Activated B cell treated with CpG ODN at 0.5 μM for 24 hours (primary cell): ENCODE data around the gene PHKG2. TPM values are rescaled to one million over a fixed set of nuclear protein-coding genes. Genes with fewer than 3 reads are reported as not detected.

Source experiments
- ATAC-seq: fragments of 200-7000 bp; cut with Tn5 transposase; one replicate; pipeline ENCODE4 v1.10.0; 2021; ENCODE audit warnings: low read depth, mild to moderate bottlenecking, moderate library complexity
- CTCF ChIA-PET: fragments of 350-600 bp; sonication (Branson Sonifier 250); formaldehyde crosslinking; loops from one replicate; lab custom pipeline; 2021; ENCODE audit warnings: antibody characterized with exemption; lab: Charles Lee
- POLR2A ChIA-PET: fragments of 350-600 bp; sonication (Branson Sonifier 250); formaldehyde crosslinking; loops from one replicate; lab custom pipeline; 2021; ENCODE audit warnings: antibody characterized with exemption; lab: Charles Lee
- DNase-seq: peaks from one replicate; pipeline ENCODE4 v3.0.0; 2022
- H3K27ac Mint-ChIP-seq: one replicate; pipeline ENCODE4 v1.8.0; 2020; ENCODE audit warnings: mixed read lengths
- H3K27me3 Mint-ChIP-seq: one replicate; pipeline ENCODE4 v1.8.0; 2021; ENCODE audit warnings: mixed read lengths
- H3K36me3 Mint-ChIP-seq: one replicate; pipeline ENCODE4 v1.8.0; 2021; ENCODE audit warnings: low read depth, mixed read lengths
- H3K4me1 Mint-ChIP-seq: one replicate; pipeline ENCODE4 v1.8.0; 2021; ENCODE audit warnings: mixed read lengths
- H3K4me3 Mint-ChIP-seq: one replicate; pipeline ENCODE4 v1.8.0; 2020; ENCODE audit warnings: mild to moderate bottlenecking, mixed read lengths
- H3K9me3 Mint-ChIP-seq: one replicate; pipeline ENCODE4 v1.8.0; 2020; ENCODE audit warnings: mixed read lengths
- CTCF ChIP-seq: fragments of 200-600 bp; IDR thresholded peaks from one replicate; pipeline ENCODE4 v1.8.0; 2022; ENCODE audit warnings: antibody characterized with exemption, mild to moderate bottlenecking
- intact Hi-C: fragments of 100-400 bp; cut with micrococcal nuclease; formaldehyde crosslinking; loops from one replicate; pipeline ENCODE4 v1.15.1; 2024
- total RNA-seq: library from RNA; stranded (reverse); gene quantifications from 2 replicates; pipeline ENCODE4 v1.2.3, GENCODE V29; 2022

Gene PHKG2
- total RNA-seq, 1 donor from 2014 or later, result 51.4 TPM

- intact Hi-C loops, result loop anchor here (1.0 kb wide), 3 partner anchors 18 to 205 kb away; partner anchors contain the start of genes CFAP119 and RNF40
- DNase-seq (no peak), ATAC-seq (peak; percentile 99)
- H3K9me3 Mint-ChIP-seq, result no peaks in the 10 kb centered on the region
- H3K36me3 Mint-ChIP-seq, result peaks cover 87% of the 10 kb centered on the region
- H3K4me1 Mint-ChIP-seq, result peaks cover 26% of the 10 kb centered on the region
- TF ChIP-seq CTCF, result no peak
- H3K27ac Mint-ChIP-seq, result peak overlapping the region; percentile 91
- no peaks in the 10 kb centered on the region for H3K27me3 Mint-ChIP-seq
- peak overlapping the region; percentile 50 for H3K4me3 Mint-ChIP-seq
- POLR2A ChIA-PET, result interaction anchor here (1.2 to 1.3 kb wide), 2 partner anchors 32 kb away, joined by 3 to 8 read pairs; partner anchors contain the start of gene PHKG2
- CTCF ChIA-PET, result no interaction called here
Observed at GRCh38 chr16:30715750-30716445, 32.3 kb upstream of the PHKG2 start.

- Mint-ChIP-seq H3K9me3 (no peaks in the 10 kb centered on the region), H3K27me3 (no peaks in the 10 kb centered on the region), H3K4me3 (no peak overlapping the region), H3K36me3 (peaks cover 92% of the 10 kb centered on the region), H3K4me1 (peaks cover 27% of the 10 kb centered on the region), H3K27ac (no peak overlapping the region)
- no peak for TF ChIP-seq CTCF
- DNase-seq (no peak), ATAC-seq (no peak)
- intact Hi-C loops, result no loop called here
- CTCF ChIA-PET, result no interaction called here
- POLR2A ChIA-PET, result interaction anchor here (0.7 kb wide), 1 partner anchor 28 kb away, joined by 3 read pairs; the partner anchor contains the start of gene PHKG2
Observed at GRCh38 chr16:30720086-30720485, 28.1 kb upstream of the PHKG2 start.

GRCh38 chr16:30720694-30721093 lies 27.5 kb upstream of the PHKG2 start:
- intact Hi-C loops, result no loop called here
- Mint-ChIP-seq H3K27ac (no peak overlapping the region), H3K4me1 (peaks cover 27% of the 10 kb centered on the region), H3K27me3 (no peaks in the 10 kb centered on the region), H3K9me3 (no peaks in the 10 kb centered on the region), H3K4me3 (no peak overlapping the region), H3K36me3 (peaks cover 92% of the 10 kb centered on the region)
- ATAC-seq (no peak), DNase-seq (no peak)
- POLR2A ChIA-PET, result interaction anchor here (1.0 kb wide), 1 partner anchor 10 kb away, joined by 4 read pairs; no protein-coding TSS in a partner anchor
- TF ChIP-seq CTCF, result no peak
- CTCF ChIA-PET, result no interaction called here

- Mint-ChIP-seq H3K27ac (no peak overlapping the region), H3K9me3 (no peaks in the 10 kb centered on the region), H3K27me3 (no peaks in the 10 kb centered on the region), H3K4me1 (peaks cover 26% of the 10 kb centered on the region), H3K4me3 (no peak overlapping the region), H3K36me3 (peaks cover 92% of the 10 kb centered on the region)
- CTCF ChIA-PET, result no interaction called here
- TF ChIP-seq CTCF, result no peak
- POLR2A ChIA-PET, result interaction anchor here (1.0 kb wide), 1 partner anchor 10 kb away, joined by 4 read pairs; no protein-coding TSS in a partner anchor
- intact Hi-C loops, result no loop called here
- ATAC-seq (no peak), DNase-seq (no peak)
Observed at GRCh38 chr16:30721167-30721566, 27.1 kb upstream of the PHKG2 start.

GRCh38 chr16:30721606-30722005 lies 26.6 kb upstream of the PHKG2 start:
- peaks cover 88% of the 10 kb centered on the region for H3K36me3 Mint-ChIP-seq

More at GRCh38 chr16:30721606-30722005, 26.6 kb upstream of the PHKG2 start:
- Mint-ChIP-seq H3K4me3 (no peak overlapping the region), H3K27ac (peak overlapping the region; percentile 7), H3K4me1 (peaks cover 21% of the 10 kb centered on the region), H3K9me3 (no peaks in the 10 kb centered on the region), H3K27me3 (no peaks in the 10 kb centered on the region)
- ChIA-PET CTCF (no interaction called here), POLR2A (interaction anchor here (1.0 kb wide), 1 partner anchor 9 kb away, joined by 4 read pairs; no protein-coding TSS in a partner anchor)
- no peak for TF ChIP-seq CTCF
- DNase-seq, result no peak
- no peak for ATAC-seq
- intact Hi-C loops, result no loop called here
